PC-9 (cell line): ENCODE measurements around the gene NXT2. TPM values are rescaled to one million over a fixed set of nuclear protein-coding genes. Genes with fewer than 3 reads are reported as not detected.

Experiments
- Bru-seq: library from RNA; stranded (reverse); fragments of 400-500 nt; gene quantifications from one replicate; lab custom pipeline; 2021; lab: Mats Ljungman, UMichigan
- BruChase-seq, 2 experiments: library from RNA; stranded (reverse); fragments of 400-500 nt; gene quantifications; one replicate each; lab custom pipeline; 2021; lab: Mats Ljungman, UMichigan
- BruUV-seq: library from RNA; stranded (reverse); fragments of 400-500 nt; replicated peaks from 2 replicates; lab custom pipeline; 2021; lab: Mats Ljungman, UMichigan
- CTCF ChIA-PET: fragments of 300-600 bp; sonication (Branson Sonifier 250); formaldehyde crosslinking; loops from one replicate; lab custom pipeline; 2022; ENCODE audit warnings: antibody characterized with exemption; lab: Charles Lee
- POLR2A ChIA-PET: fragments of 300-600 bp; sonication (Branson Sonifier 250); formaldehyde crosslinking; loops from one replicate; lab custom pipeline; 2022; ENCODE audit warnings: antibody characterized with exemption; ENCODE audit not compliant: unreplicated experiment; lab: Charles Lee
- DNase-seq, 2 experiments: peaks; one replicate each; pipeline versions ENCODE4 v3.0.0 to v3.0.0-alpha.2; 2015 to 2022; ENCODE audit warnings: mixed read lengths in 1 of 2
- H2AFZ ChIP-seq: fragments of 200-600 bp; sonication (generic); 2 replicates; pipeline ENCODE4 v1.8.1; 2017; ENCODE audit warnings: antibody characterized with exemption
- H3F3A ChIP-seq: fragments of 200-600 bp; sonication (generic); 2 replicates; pipeline ENCODE4 v1.8.1; 2017; ENCODE audit warnings: antibody characterized with exemption, mild to moderate bottlenecking, low read depth; ENCODE audit not compliant: insufficient read depth
- H3K27ac ChIP-seq: fragments of 200-600 bp; sonication (generic); 2 replicates; pipeline ENCODE4 v1.6.1; 2016; ENCODE audit warnings: mixed run types
- H3K27me3 ChIP-seq: fragments of 200-600 bp; sonication (generic); 2 replicates; pipeline ENCODE4 v1.6.1; 2016; ENCODE audit warnings: low read depth, mixed run types; ENCODE audit not compliant: insufficient read depth
- H3K36me3 ChIP-seq: fragments of 200-600 bp; sonication (generic); 2 replicates; pipeline ENCODE4 v1.6.1; 2016; ENCODE audit warnings: low read depth, mixed run types
- H3K4me1 ChIP-seq: fragments of 200-600 bp; sonication (generic); replicated peaks from 2 replicates; pipeline ENCODE4 v1.6.1; 2016; ENCODE audit warnings: mixed run types; ENCODE audit not compliant: insufficient read depth
- H3K4me2 ChIP-seq: fragments of 200-600 bp; sonication (generic); 2 replicates; pipeline ENCODE4 v1.6.1; 2017; ENCODE audit warnings: mixed run types
- H3K4me3 ChIP-seq: fragments of 200-600 bp; sonication (generic); 2 replicates; pipeline ENCODE4 v1.6.1; 2016; ENCODE audit warnings: mixed run types
- H3K79me2 ChIP-seq: fragments of 200-600 bp; sonication (generic); 2 replicates; pipeline ENCODE4 v1.6.1; 2017; ENCODE audit warnings: low read depth, mixed run types
- H3K9me2 ChIP-seq: fragments of 200-600 bp; sonication (generic); 2 replicates; pipeline ENCODE4 v1.8.1; 2017; ENCODE audit warnings: mild to moderate bottlenecking; ENCODE audit not compliant: insufficient read depth
- H3K9me3 ChIP-seq: fragments of 200-600 bp; sonication (generic); 2 replicates; pipeline ENCODE4 v1.8.1; 2016; ENCODE audit warnings: low read depth; ENCODE audit not compliant: insufficient read depth
- H4K20me1 ChIP-seq: fragments of 200-600 bp; sonication (generic); 2 replicates; pipeline ENCODE4 v1.8.1; 2017; ENCODE audit not compliant: insufficient read depth
- EZH2 ChIP-seq: fragments of 200-600 bp; sonication (generic); IDR thresholded peaks from 2 replicates; pipeline ENCODE4 v1.8.0; 2017; ENCODE audit warnings: antibody characterized with exemption, low read depth
- intact Hi-C: fragments of 100-400 bp; cut with micrococcal nuclease; formaldehyde crosslinking; loops from one replicate; pipeline ENCODE4 v1.10.0; 2022; ENCODE audit not compliant: unreplicated experiment
- long read RNA-seq: library from polyadenylated mRNA; stranded (forward); transcript quantifications from one replicate; pipeline ENCODE4 v2.0.0, GENCODE V29; 2022
- total RNA-seq: library from RNA; stranded (reverse); gene quantifications from 2 replicates; pipeline ENCODE4 v1.2.3, GENCODE V29; 2021
- TF ChIP-seq, protein P1 (sequence below): fragments of 200-600 bp; sonication (generic); conservative IDR thresholded peaks from 2 replicates; pipeline ENCODE4 v1.6.1; 2017; ENCODE audit warnings: mixed run types, antibody characterized with exemption, mild to moderate bottlenecking, moderate library complexity

The NXT2 gene
- total RNA-seq (12.1 and 20.0 TPM in 2 replicates), Bru-seq, nascent RNA (percentile 63 among the genes with signal in this experiment), BruChase-seq, experiment 1, labeled RNA remaining after a 2-hour chase (percentile 65 among the genes with signal in this experiment), BruChase-seq, experiment 2, labeled RNA remaining after a 6-hour chase (percentile 92 among the genes with signal in this experiment)
- long read RNA-seq, transcript NXT2-202 (4 exons, 1,085 nt): minor isoform, 10 of 52 reads
- long read RNA-seq, transcript NXT2-203 (4 exons, 2,562 nt): major isoform, 36 of 52 reads
- long read RNA-seq, partial matches to known transcripts: 0 of 52 reads
- long read RNA-seq, other reads (novel, unspliced or antisense): 6 of 52 reads

DNA sequence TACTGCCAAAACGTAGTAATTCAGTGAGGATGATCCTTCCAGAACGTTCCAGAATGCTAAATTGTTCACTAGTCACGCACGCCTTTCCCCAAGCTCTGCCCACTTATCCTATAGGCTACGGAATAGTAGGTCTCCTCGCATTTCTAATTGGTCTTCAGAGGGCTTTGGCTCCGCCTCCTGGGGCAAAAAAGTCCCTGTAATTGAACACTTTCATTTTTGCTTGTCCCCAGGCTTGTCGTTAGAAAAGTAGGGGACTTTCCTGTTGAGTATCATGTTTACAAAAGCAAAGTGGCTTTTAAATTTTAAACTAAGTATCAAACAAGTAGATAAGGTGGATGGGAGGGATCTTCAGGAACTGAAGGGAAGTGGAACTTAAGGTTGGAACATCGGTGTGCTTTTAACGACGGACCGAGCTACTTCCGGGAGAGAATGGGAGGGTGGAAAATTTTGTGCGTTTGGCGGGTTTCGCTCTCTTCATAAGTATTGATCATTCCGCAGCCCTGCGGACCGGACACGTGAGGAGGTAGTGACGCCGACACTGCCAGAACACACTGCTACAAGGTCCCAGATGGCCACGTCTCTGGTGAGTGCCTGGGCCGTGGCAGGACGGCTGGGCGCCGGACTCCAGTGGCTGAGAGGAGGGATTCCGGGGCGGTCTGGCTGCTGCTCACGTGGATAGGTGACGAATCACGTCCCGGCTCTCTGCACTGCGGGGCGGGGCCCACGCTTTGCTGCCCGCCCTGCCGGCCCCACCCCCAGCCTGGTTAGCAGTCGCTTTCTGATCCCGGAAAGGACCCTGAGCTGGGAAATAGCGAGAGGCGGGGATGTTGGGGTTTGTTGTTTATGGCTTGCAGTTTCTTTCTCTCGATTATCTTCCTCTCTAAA, at the start of gene NXT2:
Gene NXT2, plus strand, starts transcription at position 406 of the 885 bp plus-strand sequence. Its CDS starts 163 bp downstream, at position 569.
- peak; percentile 87 to 93 for DNase-seq
- H3K27me3 ChIP-seq: no peaks in the 10 kb centered on the region
- H3F3A ChIP-seq: peaks cover 13% of the 10 kb centered on the region; the same call in 1 of the 2 replicates
- no peaks in the 10 kb centered on the region; the same call in 1 of the 2 replicates for H3K9me2 ChIP-seq
- BruUV-seq: TSS peak; percentile 93
- TF ChIP-seq EZH2: no peak
- TF ChIP-seq, protein P1, sequence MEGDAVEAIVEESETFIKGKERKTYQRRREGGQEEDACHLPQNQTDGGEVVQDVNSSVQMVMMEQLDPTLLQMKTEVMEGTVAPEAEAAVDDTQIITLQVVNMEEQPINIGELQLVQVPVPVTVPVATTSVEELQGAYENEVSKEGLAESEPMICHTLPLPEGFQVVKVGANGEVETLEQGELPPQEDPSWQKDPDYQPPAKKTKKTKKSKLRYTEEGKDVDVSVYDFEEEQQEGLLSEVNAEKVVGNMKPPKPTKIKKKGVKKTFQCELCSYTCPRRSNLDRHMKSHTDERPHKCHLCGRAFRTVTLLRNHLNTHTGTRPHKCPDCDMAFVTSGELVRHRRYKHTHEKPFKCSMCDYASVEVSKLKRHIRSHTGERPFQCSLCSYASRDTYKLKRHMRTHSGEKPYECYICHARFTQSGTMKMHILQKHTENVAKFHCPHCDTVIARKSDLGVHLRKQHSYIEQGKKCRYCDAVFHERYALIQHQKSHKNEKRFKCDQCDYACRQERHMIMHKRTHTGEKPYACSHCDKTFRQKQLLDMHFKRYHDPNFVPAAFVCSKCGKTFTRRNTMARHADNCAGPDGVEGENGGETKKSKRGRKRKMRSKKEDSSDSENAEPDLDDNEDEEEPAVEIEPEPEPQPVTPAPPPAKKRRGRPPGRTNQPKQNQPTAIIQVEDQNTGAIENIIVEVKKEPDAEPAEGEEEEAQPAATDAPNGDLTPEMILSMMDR: no peak
- H3K9me3 ChIP-seq: no peaks in the 10 kb centered on the region
- 0 out of 2 replicates have a peak, but pooled peaks cover 5% of the 10 kb centered on the region for H3K79me2 ChIP-seq
- peaks cover 14% of the 10 kb centered on the region for H3K4me1 ChIP-seq
- H3K4me3 ChIP-seq: peak within 1 kb of the TSS; percentile 73
- H3K36me3 ChIP-seq: no peaks in the 10 kb centered on the region
- intact Hi-C loops: loop anchor here (10.0 kb wide), 1 partner anchor 308 kb away; no protein-coding TSS in a partner anchor
- POLR2A ChIA-PET: interaction anchor here (0.6 to 1.1 kb wide), 4 partner anchors 196 to 799 kb away, joined by 3 to 17 read pairs (median 10); no protein-coding TSS in a partner anchor
- peak within 1 kb of the TSS; percentile 88 for H3K4me2 ChIP-seq
- peak within 1 kb of the TSS; percentile 97 for H3K27ac ChIP-seq
- peak within 1 kb of the TSS; percentile 78 for H2AFZ ChIP-seq
- CTCF ChIA-PET: interaction anchor here (0.7 kb wide), 1 partner anchor 354 kb away, joined by 3 read pairs; no protein-coding TSS in a partner anchor
- H4K20me1 ChIP-seq: no peaks in the 10 kb centered on the region

DNA sequence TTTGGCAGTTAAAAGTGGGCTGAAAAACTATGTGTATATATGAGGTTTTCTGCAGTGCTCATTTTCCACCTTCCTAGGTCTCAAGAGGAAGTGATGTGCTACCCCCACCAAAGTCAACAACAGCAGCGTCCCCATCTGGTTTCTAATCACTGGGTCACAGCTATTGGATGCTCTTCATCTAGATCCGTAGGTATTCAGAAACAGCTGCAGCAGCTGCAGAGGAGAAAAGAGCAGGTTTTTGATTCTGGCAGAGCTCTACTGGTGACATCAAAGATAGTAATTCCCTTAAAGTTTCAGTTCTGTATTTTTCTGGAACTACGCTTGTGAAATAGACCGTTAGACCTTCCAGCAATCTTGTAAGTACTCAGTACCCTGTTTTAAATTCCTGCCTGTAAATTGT, 49.0 kb upstream of the NXT2 start:
- Histone ChIP-seq H4K20me1 (no peaks in the 10 kb centered on the region), H3K4me2 (no peak overlapping the region), H3K27ac (no peak overlapping the region), H3K4me3 (no peak overlapping the region), H3K27me3 (peaks cover 9% of the 10 kb centered on the region), H3K4me1 (no peaks in the 10 kb centered on the region), H3K9me2 (no peaks in the 10 kb centered on the region), H3K9me3 (no peaks in the 10 kb centered on the region), H3K36me3 (no peaks in the 10 kb centered on the region), H3K79me2 (no peaks in the 10 kb centered on the region), H2AFZ (no peak overlapping the region), H3F3A (no peaks in the 10 kb centered on the region)
- POLR2A ChIA-PET: no interaction called here
- no TSS peak for BruUV-seq
- intact Hi-C loops: loop anchor here (5.0 to 10.0 kb wide), 5 partner anchors 225 to 1283 kb away; no protein-coding TSS in a partner anchor
- TF ChIP-seq, protein P1: no peak
- no peak for TF ChIP-seq EZH2
- DNase-seq: no peak
- CTCF ChIA-PET: no interaction called here

DNA sequence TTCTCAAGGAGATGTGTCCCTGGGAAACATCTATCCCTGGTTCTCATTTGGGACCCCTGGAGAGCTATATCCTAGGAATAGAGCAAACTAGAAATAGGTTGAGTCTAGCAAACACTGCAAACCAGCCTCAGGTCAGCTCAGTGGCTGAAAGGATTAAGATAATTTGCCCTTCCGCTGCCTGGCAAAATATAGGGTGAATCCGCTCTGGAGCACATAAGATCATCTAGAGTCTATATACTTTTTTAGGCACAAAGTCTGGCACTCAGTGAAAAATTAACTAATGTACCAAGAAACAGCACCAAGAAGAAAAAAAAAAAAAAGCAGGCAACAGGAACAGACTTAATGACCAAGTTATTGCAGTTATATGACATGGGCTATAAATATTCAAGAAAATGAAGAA, 47.5 kb upstream of the NXT2 start:
- no peak overlapping the region for H3K4me2 ChIP-seq
- H3K9me2 ChIP-seq: no peaks in the 10 kb centered on the region
- no peak overlapping the region for H3K4me3 ChIP-seq
- H3F3A ChIP-seq: no peaks in the 10 kb centered on the region
- intact Hi-C loops: loop anchor here (5.0 to 10.0 kb wide), 5 partner anchors 223 to 1284 kb away; no protein-coding TSS in a partner anchor
- no peaks in the 10 kb centered on the region for H3K79me2 ChIP-seq
- peaks cover 15% of the 10 kb centered on the region for H3K27me3 ChIP-seq
- ChIA-PET POLR2A (no interaction called here), CTCF (interaction anchor here (0.8 kb wide), 1 partner anchor 145 kb away, joined by 3 read pairs; no protein-coding TSS in a partner anchor)
- H2AFZ ChIP-seq: no peak overlapping the region
- no peaks in the 10 kb centered on the region for H3K9me3 ChIP-seq
- H4K20me1 ChIP-seq: no peaks in the 10 kb centered on the region
- no peaks in the 10 kb centered on the region for H3K4me1 ChIP-seq
- no peak for DNase-seq
- BruUV-seq: no TSS peak
- no peak overlapping the region for H3K27ac ChIP-seq
- no peaks in the 10 kb centered on the region for H3K36me3 ChIP-seq
- TF ChIP-seq, protein P1: no peak
- TF ChIP-seq EZH2: no peak
